ENCODE measurements around the gene CLCN3. TPM values are rescaled to one million over a fixed set of nuclear protein-coding genes. Genes with fewer than 3 reads are reported as not detected.

The CLCN3 gene
- total and polyA plus RNA-seq, 2 of the 13 experiments (the other 11 are each of a cell fraction or from before 2014, with no cell fraction given) = 13.6 to 23.7 TPM

DNA sequence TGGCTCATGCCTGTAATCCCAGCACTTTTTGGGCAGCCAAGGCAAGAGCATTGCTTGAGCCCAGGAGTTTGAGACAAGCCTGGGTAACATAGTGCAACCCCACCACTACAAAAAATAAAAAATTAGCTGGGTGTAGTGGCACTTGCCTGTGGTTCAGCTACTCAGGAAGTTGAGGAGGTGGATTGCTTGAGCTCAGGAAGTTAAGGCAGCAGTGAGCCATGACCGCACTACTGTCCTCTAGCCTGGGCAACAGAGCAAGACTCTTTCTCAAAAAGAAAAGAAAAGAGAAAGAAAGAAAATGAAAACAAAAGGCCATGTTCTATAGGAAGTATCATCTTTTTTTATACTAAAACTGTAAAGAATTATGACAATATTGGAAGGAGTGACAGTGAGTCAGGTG lies 46.5 kb upstream of the CLCN3 start:
- ATAC-seq (no peak), FAIRE-seq (no peak), DNase-seq (ENCODE audit: low spot score) (no peak)
- no peaks in the 10 kb centered on the region for H4K20me1 ChIP-seq (ENCODE audit: insufficient read depth, low read length)
- no peaks in the 10 kb centered on the region for H3K27me3 ChIP-seq (ENCODE audit: control insufficient read depth in 1 of 2, insufficient read depth in 2 of 2, low read length in 2 of 2)
- H3K9ac ChIP-seq (ENCODE audit: insufficient read depth, low read depth, low read length) = no peak overlapping the region
- no peak overlapping the region for H2AFZ ChIP-seq (ENCODE audit: low read length)
- in situ Hi-C loops (cut with HindIII; ENCODE audit: extremely low pct_ligation_motif_present, low pct_unique_long_range_greater_than_20kb) (no loop called here), intact Hi-C loops (cut with micrococcal nuclease; ENCODE audit: unreplicated experiment) (no loop called here)
- no peaks in the 10 kb centered on the region for H3K4me1 ChIP-seq (ENCODE audit: insufficient read depth, low read length)
- ChIA-PET CTCF (ENCODE audit: low intra/inter-chr PET ratio, low total read pairs) (no interaction called here), POLR2A (no interaction called here)
- peaks cover 0 to 4% of the 10 kb centered on the region in 2 experiments; a peak in 2 of 5 replicates for H3K36me3 ChIP-seq (replicated peaks in 1 of 2; ENCODE audit: control insufficient read depth in 1 of 2, insufficient read depth in 2 of 2, low read length in 2 of 2)
- WGBS (ENCODE audit: low lambda C conversion rate) = 43% methylated on average over 1 of the region's 1 CpG
- no peaks in the 10 kb centered on the region for H3K9me3 ChIP-seq (ENCODE audit: low read length)
- H3K79me2 ChIP-seq (ENCODE audit: insufficient read depth, low read length) = no peaks in the 10 kb centered on the region
- H3K27ac ChIP-seq (ENCODE audit: extremely low read length, insufficient read depth, low read length) = no peak overlapping the region
- no TSS peak for BruUV-seq (replicated peaks)
- H3K4me3 ChIP-seq (replicated peaks in 1 of 3; ENCODE audit: insufficient read depth in 1 of 3, low read depth in 2 of 3, low read length in 3 of 3) = no peak overlapping the region
- no peak overlapping the region for H3K4me2 ChIP-seq (ENCODE audit: low read depth, low read length)
- TF ChIP-seq PLRG1 (conservative IDR thresholded peaks at IDR 0.05) (no peak), ARNTL (CRISPR knock-in tag; IDR thresholded peaks at IDR 0.05) (no peak), RFX1 (IDR thresholded peaks at IDR 0.05) (no peak), ZNF792 (CRISPR knock-in tag; IDR thresholded peaks at IDR 0.05) (no peak), TERF1 (CRISPR knock-in tag; IDR thresholded peaks at IDR 0.05) (no peak), ZNF772 (CRISPR knock-in tag; IDR thresholded peaks at IDR 0.05) (no peak), KLF16 (CRISPR knock-in tag; IDR thresholded peaks at IDR 0.05) (no peak), NR3C1 (CRISPR knock-in tag; IDR thresholded peaks at IDR 0.05) (no peak), REST (IDR thresholded peaks at IDR 0.05; ENCODE audit: borderline replicate concordance in 1 of 2, low read depth in 1 of 2, low read length in 2 of 2) (no peak), EP300 (IDR thresholded peaks at IDR 0.05; ENCODE audit: low read depth in 2 of 2, low read length in 2 of 2) (no peak), EP300 (CRISPR knock-in tag; IDR thresholded peaks at IDR 0.05; ENCODE audit: borderline replicate concordance) (no peak), FOXP4 (CRISPR knock-in tag; IDR thresholded peaks at IDR 0.05) (no peak), ZBTB21 (CRISPR knock-in tag; IDR thresholded peaks at IDR 0.05) (no peak), BRD4 (CRISPR knock-in tag; IDR thresholded peaks at IDR 0.05) (no peak), ZNF234 (CRISPR knock-in tag; conservative IDR thresholded peaks at IDR 0.05) (no peak), HNRNPK (IDR thresholded peaks at IDR 0.05; ENCODE audit: low read depth, low read length, poor library complexity, severe bottlenecking) (no peak)
- TF ChIP-seq, protein P1, sequence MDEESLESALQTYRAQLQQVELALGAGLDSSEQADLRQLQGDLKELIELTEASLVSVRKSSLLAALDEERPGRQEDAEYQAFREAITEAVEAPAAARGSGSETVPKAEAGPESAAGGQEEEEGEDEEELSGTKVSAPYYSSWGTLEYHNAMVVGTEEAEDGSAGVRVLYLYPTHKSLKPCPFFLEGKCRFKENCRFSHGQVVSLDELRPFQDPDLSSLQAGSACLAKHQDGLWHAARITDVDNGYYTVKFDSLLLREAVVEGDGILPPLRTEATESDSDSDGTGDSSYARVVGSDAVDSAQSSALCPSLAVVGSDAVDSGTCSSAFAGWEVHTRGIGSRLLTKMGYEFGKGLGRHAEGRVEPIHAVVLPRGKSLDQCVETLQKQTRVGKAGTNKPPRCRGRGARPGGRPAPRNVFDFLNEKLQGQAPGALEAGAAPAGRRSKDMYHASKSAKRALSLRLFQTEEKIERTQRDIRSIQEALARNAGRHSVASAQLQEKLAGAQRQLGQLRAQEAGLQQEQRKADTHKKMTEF (CRISPR knock-in tag; IDR thresholded peaks at IDR 0.05) = no peak

Data from HepG2 (cell line).